ENCODE results near the gene UBQLNL.

UBQLNL gene

DNA sequence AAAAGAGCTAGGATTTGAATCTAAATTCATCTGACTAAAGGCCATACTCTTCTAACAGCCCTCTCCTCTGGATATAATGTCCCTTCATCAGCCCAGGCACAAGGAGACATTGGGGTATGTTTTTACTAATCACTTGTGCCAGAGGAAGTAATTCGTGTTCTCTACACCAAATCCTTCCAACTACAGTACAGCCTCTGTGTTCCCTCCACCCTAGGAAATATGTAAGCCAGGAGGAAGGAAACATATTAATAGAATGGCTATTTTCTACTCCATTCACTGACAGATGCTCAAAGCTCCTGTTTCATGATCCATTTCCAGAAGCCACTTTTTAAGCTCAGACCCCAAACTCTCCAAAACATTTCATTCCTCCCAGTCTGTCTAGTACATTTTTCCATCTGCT lies 12.0 kb upstream of the UBQLNL start:
- H3K27ac Mint-ChIP-seq = no peak overlapping the region
- H3K27me3 Mint-ChIP-seq = no peaks in the 10 kb centered on the region
- H3K9me3 Mint-ChIP-seq = no peaks in the 10 kb centered on the region
- H3K4me1 Mint-ChIP-seq (ENCODE audit: low read depth) = no peaks in the 10 kb centered on the region
- H3K4me3 Mint-ChIP-seq = no peak overlapping the region
- no peaks in the 10 kb centered on the region for H3K36me3 Mint-ChIP-seq (ENCODE audit: low read depth)
- intact Hi-C loops (cut with micrococcal nuclease) = no loop called here

DNA sequence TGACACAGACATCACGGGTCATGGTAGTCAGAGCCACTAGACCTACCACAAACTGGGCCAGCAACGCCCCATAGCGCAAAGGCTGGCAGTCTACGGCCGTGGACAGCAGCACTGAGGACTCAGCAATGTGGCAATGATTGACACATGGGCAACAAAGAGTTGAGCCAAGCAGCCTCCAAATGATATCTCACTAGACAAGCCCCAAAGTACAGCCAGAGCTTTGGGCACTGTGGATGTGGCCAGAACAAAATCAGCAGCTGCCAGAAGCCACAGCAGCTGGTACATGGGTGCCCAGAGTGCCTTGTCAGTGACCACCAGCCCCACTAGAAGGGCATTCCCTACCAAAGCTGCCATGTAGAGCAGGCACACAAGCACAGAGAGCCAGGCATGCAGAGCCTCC lies 11.2 kb upstream of the UBQLNL start:
- intact Hi-C loops (cut with micrococcal nuclease) = no loop called here

DNA sequence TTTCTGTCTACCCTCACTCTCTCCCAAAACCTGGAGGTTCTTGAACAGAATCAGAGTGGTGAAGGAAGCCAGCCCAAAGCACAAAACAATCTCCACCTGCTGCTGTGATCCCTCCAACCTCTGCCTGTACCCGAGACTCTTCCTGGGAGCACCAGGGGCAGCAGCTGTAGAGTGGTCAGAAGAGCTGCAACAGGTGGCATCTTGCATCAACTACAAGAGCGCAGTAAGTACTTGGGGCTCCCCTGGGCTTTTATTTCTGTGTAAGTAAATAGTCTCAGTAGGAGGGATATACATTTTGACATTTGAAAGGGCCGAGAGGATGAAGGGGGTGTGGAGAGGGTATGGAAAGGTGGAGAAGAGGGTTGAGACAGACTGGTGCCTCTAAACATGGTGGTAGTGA lies 8.3 kb upstream of the UBQLNL start:
- no peaks in the 10 kb centered on the region for H3K27me3 Mint-ChIP-seq
- H3K27ac Mint-ChIP-seq = no peak overlapping the region
- no peaks in the 10 kb centered on the region for H3K9me3 Mint-ChIP-seq
- no peaks in the 10 kb centered on the region for H3K36me3 Mint-ChIP-seq (ENCODE audit: low read depth)
- intact Hi-C loops (cut with micrococcal nuclease) = no loop called here
- no peak overlapping the region for H3K4me3 Mint-ChIP-seq
- H3K4me1 Mint-ChIP-seq (ENCODE audit: low read depth) = no peaks in the 10 kb centered on the region

More for the DNA sequence above, 11.2 kb upstream of the UBQLNL start:
- Mint-ChIP-seq H3K4me1 (ENCODE audit: low read depth) (no peaks in the 10 kb centered on the region), H3K9me3 (no peaks in the 10 kb centered on the region), H3K27me3 (no peaks in the 10 kb centered on the region), H3K4me3 (no peak overlapping the region), H3K36me3 (ENCODE audit: low read depth) (no peaks in the 10 kb centered on the region), H3K27ac (no peak overlapping the region)

DNA sequence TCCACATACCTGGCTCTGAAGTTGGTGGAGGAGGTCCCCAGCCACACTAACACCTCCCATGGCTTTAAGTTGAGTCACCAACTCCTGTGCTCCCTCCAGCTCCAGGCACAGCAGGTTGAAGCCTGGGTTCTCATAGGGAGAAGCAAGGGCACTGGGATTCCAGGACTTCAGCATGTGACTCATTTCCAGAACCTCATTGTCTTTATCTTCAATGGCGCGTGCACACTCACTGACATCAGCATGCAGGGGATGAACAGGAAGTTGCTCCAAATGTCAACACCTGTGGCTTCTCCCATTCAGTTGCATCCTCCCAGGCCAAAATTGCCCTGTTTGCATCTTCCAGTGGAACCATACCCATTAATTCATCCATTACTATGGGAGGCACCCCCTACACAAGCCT lies 5.8 kb upstream of the UBQLNL start:
- Mint-ChIP-seq H3K36me3 (ENCODE audit: low read depth) (no peaks in the 10 kb centered on the region), H3K4me3 (no peak overlapping the region), H3K4me1 (ENCODE audit: low read depth) (no peaks in the 10 kb centered on the region), H3K27ac (no peak overlapping the region), H3K9me3 (no peaks in the 10 kb centered on the region), H3K27me3 (no peaks in the 10 kb centered on the region)
- intact Hi-C loops (cut with micrococcal nuclease) = no loop called here

DNA sequence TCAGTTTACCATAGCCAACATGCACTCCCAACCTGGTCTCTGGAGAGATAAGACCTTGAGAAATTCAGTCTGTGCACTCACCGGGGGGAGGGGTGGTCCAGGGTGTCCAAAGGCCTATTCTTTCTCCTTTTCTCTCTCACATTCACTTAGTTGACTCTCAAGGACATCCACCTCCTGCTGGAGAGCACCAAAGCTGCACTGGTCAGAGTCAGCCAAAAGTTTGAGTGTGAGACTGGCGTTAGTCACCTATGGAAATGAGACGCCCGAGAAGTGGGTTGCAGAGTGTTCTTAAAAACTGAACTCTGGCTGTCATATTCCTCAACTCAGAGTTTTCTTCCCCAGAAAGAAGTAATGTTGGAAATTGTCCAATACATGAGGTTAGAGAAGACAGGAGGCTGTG lies 5.0 kb upstream of the UBQLNL start:
- intact Hi-C loops (cut with micrococcal nuclease) = no loop called here
- no peak overlapping the region for H3K4me3 Mint-ChIP-seq
- H3K36me3 Mint-ChIP-seq (ENCODE audit: low read depth) = no peaks in the 10 kb centered on the region
- H3K4me1 Mint-ChIP-seq (ENCODE audit: low read depth) = no peaks in the 10 kb centered on the region
- no peaks in the 10 kb centered on the region for H3K9me3 Mint-ChIP-seq
- H3K27ac Mint-ChIP-seq = no peak overlapping the region
- H3K27me3 Mint-ChIP-seq = no peaks in the 10 kb centered on the region

DNA sequence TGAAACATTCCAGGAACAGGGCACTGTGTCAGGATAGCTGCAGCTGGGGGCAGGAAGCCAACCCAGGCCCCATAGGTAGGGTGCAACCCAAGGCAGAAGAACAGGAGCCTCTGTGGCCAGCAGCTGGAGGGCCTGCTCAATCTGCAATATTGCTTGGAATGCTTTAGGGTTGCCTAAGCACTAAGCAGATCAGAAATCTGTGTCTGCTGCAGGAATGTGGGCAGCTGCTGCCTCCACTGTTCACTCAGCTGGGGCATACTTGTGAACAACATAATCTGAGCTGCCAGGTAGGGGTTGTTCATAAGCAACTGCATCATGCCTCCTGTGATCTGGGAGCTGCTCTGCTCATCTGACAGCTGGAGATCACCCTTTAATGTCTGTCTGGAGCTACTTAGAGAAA lies 1.7 kb downstream of the UBQLNL start:
- no peaks in the 10 kb centered on the region for H3K27me3 Mint-ChIP-seq
- H3K4me3 Mint-ChIP-seq = no peak overlapping the region
- H3K27ac Mint-ChIP-seq = no peak overlapping the region
- intact Hi-C loops (cut with micrococcal nuclease) = no loop called here
- no peaks in the 10 kb centered on the region for H3K4me1 Mint-ChIP-seq (ENCODE audit: low read depth)
- H3K36me3 Mint-ChIP-seq (ENCODE audit: low read depth) = no peaks in the 10 kb centered on the region
- H3K9me3 Mint-ChIP-seq = no peaks in the 10 kb centered on the region

DNA sequence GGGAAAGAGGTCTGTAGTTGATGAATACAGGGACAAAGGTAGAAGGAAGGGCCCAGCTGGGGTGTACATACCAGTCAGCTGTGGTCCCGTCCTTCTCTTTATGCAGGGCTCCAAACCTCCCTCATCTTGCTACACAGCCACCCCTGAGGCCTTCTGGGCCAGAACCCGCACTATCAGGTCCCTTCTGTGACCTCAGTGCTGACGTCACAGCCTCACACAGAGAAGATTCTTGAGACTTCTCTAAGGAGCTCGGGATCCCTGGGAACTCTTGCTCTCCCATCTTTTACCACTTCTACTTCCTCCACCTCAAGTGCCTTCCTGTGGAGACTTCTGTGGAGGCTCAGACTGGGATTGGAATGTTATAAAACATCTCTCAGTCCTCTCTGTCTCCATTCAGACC lies 6.7 kb downstream of the UBQLNL start, which contains the start of gene UBQLN3:
TSS of gene UBQLN3 (minus strand) at position 155 of the 400 bp plus-strand sequence. CDS start 399 bp downstream, outside the sequence.
- intact Hi-C loops (cut with micrococcal nuclease) = no loop called here
- H3K4me1 Mint-ChIP-seq (ENCODE audit: low read depth) = no peaks in the 10 kb centered on the region
- no peaks in the 10 kb centered on the region for H3K36me3 Mint-ChIP-seq (ENCODE audit: low read depth)
- no peaks in the 10 kb centered on the region for H3K27me3 Mint-ChIP-seq
- no peak within 1 kb of the TSS for H3K4me3 Mint-ChIP-seq
- H3K27ac Mint-ChIP-seq = no peak within 1 kb of the TSS
- no peaks in the 10 kb centered on the region for H3K9me3 Mint-ChIP-seq

DNA sequence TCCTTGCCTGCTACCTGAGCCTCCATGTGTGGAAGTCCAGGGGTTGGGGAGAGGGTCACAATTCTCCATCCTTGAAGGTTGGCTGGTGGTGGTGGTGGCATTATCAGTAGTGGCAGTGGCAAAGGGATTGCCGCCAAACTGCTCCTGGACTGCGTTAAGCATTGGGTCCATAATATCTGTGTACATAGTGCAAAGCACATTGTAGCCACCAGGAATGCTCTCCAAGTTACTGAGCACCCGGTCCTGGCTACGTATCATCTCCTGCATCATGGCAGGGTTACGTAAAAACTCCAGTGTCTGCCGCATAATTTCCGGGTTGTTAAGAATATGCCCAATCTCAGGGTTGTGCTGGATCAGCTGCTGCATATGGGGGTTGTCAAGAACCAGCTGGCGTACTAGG lies 7.9 kb downstream of the UBQLNL start:
- no peaks in the 10 kb centered on the region for H3K36me3 Mint-ChIP-seq (ENCODE audit: low read depth)
- intact Hi-C loops (cut with micrococcal nuclease) = no loop called here
- H3K9me3 Mint-ChIP-seq = no peaks in the 10 kb centered on the region
- no peak overlapping the region for H3K27ac Mint-ChIP-seq
- H3K27me3 Mint-ChIP-seq = no peaks in the 10 kb centered on the region
- no peak overlapping the region for H3K4me3 Mint-ChIP-seq
- H3K4me1 Mint-ChIP-seq (ENCODE audit: low read depth) = no peaks in the 10 kb centered on the region

DNA sequence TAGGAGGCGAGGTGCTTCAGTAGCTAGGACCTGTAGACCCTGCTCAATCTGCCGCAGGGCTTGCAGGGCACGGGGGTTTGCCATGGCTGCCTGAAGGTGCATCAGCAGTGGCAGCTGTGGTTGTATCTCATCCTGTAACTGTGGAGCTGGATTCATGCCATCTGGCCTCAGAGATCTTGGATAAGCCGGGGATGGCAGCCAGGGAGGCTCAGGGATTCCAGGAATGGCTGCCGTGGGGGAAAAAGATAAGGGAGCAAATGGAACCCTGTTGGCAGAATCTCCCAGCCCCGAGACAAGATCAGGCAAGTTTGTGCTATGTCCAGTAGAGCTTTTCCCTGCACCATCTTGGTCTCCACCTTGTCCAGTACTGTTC lies 8.6 kb downstream of the UBQLNL start:
- no peak overlapping the region for H3K4me3 Mint-ChIP-seq
- no peaks in the 10 kb centered on the region for H3K27me3 Mint-ChIP-seq
- no peak overlapping the region for H3K27ac Mint-ChIP-seq
- no peaks in the 10 kb centered on the region for H3K9me3 Mint-ChIP-seq
- H3K4me1 Mint-ChIP-seq (ENCODE audit: low read depth) = no peaks in the 10 kb centered on the region
- intact Hi-C loops (cut with micrococcal nuclease) = no loop called here
- no peaks in the 10 kb centered on the region for H3K36me3 Mint-ChIP-seq (ENCODE audit: low read depth)

DNA sequence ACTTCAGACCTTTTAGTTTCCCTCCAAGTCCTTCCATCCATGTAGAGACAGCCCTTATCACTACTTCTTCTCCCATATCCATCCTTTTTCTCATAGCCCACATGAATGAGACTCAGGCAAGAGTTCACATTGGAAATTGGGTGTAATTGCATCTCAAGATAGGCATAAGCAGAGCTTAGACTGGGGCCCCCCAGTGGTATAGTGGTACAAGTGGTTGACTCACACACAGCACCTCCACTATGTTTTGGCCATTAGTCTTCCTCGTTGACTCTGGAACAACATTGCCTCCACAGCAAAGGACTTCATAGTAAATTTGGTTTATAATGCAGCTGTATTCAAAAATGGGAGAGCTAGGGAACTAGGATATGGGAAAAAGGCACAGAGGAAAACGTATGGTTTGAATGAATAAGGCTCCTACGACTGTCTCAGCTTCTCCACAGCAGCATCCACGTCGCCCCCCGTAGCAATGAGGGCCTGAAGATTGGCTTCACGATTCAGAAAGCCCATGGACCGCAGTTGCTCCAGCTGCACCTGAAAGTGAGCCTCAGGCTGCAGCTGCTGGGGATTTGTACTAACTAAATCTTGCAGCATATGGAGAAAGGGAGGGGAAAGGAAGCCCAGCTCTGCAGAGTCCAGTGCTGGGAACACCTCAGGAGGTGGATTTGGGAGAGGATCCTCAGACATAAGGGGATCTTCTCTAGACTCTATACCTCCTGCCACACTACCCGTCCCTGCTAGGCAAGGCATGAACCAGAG lies 9.1 kb downstream of the UBQLNL start:
- H3K27me3 Mint-ChIP-seq = no peaks in the 10 kb centered on the region
- intact Hi-C loops (cut with micrococcal nuclease) = no loop called here
- no peak overlapping the region for H3K4me3 Mint-ChIP-seq
- no peaks in the 10 kb centered on the region for H3K9me3 Mint-ChIP-seq
- H3K4me1 Mint-ChIP-seq (ENCODE audit: low read depth) = no peaks in the 10 kb centered on the region
- no peaks in the 10 kb centered on the region for H3K36me3 Mint-ChIP-seq (ENCODE audit: low read depth)
- no peak overlapping the region for H3K27ac Mint-ChIP-seq

DNA sequence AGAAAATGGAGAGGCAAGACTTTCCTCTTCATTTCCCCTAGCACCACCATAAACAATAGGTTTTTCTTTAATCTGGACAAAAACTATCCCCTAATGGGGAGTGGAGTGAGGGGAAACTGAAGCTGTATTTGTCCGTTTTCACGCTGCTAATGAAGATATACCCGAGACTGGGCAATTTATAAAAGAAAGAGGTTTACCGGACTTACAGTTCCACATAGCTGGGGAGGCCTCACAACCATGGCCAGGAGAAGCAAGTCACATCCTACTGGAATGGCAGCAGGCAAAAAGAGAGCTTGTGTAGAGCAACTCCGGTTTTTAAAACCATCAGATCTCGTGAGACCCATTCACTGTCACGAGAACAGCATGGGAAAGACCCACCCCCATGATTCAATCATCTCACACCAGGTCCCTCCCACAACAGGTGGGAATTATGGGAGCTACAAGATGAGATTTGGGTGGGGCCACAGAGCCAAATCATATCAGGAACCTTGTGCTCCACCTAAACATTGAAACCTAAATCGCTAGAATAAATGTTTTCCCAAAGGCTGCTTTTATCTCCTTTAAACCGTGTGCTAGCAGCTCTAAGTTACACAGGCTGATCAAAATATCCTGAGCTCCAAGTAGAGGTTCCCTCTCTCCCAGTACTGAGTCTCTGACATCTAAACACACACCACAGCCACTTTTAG lies 11.0 kb downstream of the UBQLNL start:
- Mint-ChIP-seq H3K9me3 (no peaks in the 10 kb centered on the region), H3K36me3 (ENCODE audit: low read depth) (no peaks in the 10 kb centered on the region), H3K4me1 (ENCODE audit: low read depth) (no peaks in the 10 kb centered on the region), H3K27me3 (no peaks in the 10 kb centered on the region), H3K4me3 (no peak overlapping the region), H3K27ac (no peak overlapping the region)
- intact Hi-C loops (cut with micrococcal nuclease) = no loop called here

DNA sequence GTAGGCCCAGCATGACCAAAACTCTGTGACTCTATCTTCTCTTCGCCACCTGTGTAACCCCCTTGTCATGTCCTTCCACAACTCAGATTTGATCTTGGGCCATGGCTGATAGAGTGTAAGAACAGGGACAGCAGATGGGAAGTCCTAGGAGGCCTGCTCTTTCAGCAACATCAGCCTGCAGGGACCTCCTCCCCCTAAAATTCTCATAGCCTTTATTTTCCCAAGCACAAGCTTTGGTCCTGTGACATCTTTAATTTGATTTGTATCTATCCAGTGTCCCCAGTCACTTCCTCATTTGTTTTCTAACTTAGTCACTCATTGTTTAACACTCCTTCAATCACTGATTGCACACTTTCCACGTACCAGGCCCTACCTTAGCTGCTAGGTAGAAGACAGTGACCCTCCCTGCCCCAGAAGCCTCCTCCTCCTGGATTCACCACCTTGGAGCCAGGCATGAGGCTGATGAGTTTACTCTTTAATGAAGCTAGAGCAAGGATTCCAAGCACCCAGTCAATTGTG lies 12.0 kb downstream of the UBQLNL start:
- H3K4me3 Mint-ChIP-seq = no peak overlapping the region
- intact Hi-C loops (cut with micrococcal nuclease) = no loop called here

DNA sequence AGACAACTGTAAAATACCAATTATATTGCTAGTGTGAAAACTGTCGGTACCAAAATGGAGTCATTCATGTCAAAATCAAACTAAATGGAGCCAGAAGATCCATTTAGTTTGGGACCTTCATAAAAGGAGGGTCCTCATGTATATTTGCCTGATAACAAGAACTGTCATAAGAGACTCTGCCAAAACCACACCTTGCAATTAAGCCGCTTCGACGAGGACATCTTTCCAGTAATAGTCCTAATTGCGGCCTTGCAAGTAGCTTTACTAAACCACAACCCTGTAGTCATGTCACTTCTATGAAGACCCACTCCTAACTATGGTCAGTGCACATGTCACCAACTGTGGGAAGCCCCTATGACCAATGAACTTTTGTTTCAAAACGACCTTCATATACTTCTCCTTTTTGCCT lies 16.1 kb downstream of the UBQLNL start:
- Mint-ChIP-seq H3K27ac (no peak overlapping the region), H3K27me3 (no peaks in the 10 kb centered on the region), H3K4me1 (ENCODE audit: low read depth) (no peaks in the 10 kb centered on the region), H3K4me3 (no peak overlapping the region), H3K9me3 (no peaks in the 10 kb centered on the region), H3K36me3 (ENCODE audit: low read depth) (no peaks in the 10 kb centered on the region)
- intact Hi-C loops (cut with micrococcal nuclease) = no loop called here

More for the DNA sequence above, 12.0 kb downstream of the UBQLNL start:
- H3K27me3 Mint-ChIP-seq = no peaks in the 10 kb centered on the region
- H3K27ac Mint-ChIP-seq = no peak overlapping the region
- H3K36me3 Mint-ChIP-seq (ENCODE audit: low read depth) = no peaks in the 10 kb centered on the region
- no peaks in the 10 kb centered on the region for H3K4me1 Mint-ChIP-seq (ENCODE audit: low read depth)
- no peaks in the 10 kb centered on the region for H3K9me3 Mint-ChIP-seq

DNA sequence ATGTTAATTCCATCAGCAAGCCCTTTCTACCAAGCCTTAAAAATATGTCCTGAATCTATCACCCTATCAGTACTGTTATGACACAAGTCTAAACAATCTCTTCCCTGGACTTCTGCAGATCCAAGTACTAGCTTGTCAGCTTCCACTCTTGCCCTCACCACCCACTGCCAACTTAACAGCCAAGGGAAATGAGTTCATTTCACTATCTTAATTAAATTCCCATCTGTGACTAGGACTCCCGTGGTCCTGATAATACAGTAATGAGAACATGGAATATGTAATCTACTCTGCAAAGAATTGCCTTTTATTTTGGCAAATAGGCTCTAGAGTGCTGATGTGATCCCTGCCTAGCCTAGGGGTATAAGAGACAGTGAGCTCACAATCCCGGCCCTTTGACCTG lies 16.8 kb downstream of the UBQLNL start:
- Mint-ChIP-seq H3K36me3 (ENCODE audit: low read depth) (no peaks in the 10 kb centered on the region), H3K4me1 (ENCODE audit: low read depth) (no peaks in the 10 kb centered on the region), H3K4me3 (no peak overlapping the region), H3K27me3 (no peaks in the 10 kb centered on the region), H3K27ac (no peak overlapping the region), H3K9me3 (no peaks in the 10 kb centered on the region)
- intact Hi-C loops (cut with micrococcal nuclease) = no loop called here

Measured in dendritic cell treated with granulocyte-macrophage colony-stimulating factor and Interleukin-4, amounts not matched to agents 40 ng/mL and 50 ng/mL, for 4 days (primary cell).